HG03095 (cell line): ENCODE measurements around the gene HOATZ.
A peak's percentile ranks its signal among the peaks of the same experiment; 100 is the strongest.

Experiments used
- ATAC-seq: cut with Tn5 transposase; IDR thresholded peaks from one replicate; pipeline ENCODE4 v1.9.1; 2021; ENCODE audit warnings: moderate library complexity; ENCODE audit not compliant: unreplicated experiment

Gene HOATZ

GRCh38 chr11:111521135-111521534 lies 6.6 kb downstream of the HOATZ start:
- no peak for ATAC-seq

- no peak for ATAC-seq
Observed at GRCh38 chr11:111522426-111522825, 7.8 kb downstream of the HOATZ start.

GRCh38 chr11:111523343-111523742 lies 8.8 kb downstream of the HOATZ start:
- ATAC-seq, result no peak

- ATAC-seq, result no peak
Observed at GRCh38 chr11:111524056-111524455, 9.5 kb downstream of the HOATZ start.

- no peak for ATAC-seq
Observed at GRCh38 chr11:111525456-111525855, 10.9 kb downstream of the HOATZ start.

GRCh38 chr11:111526501-111526900 lies 11.9 kb downstream of the HOATZ start:
- no peak for ATAC-seq

GRCh38 chr11:111527279-111527678 lies 12.7 kb downstream of the HOATZ start:
- no peak for ATAC-seq

GRCh38 chr11:111528557-111528956 lies 14.0 kb downstream of the HOATZ start:
- no peak for ATAC-seq

GRCh38 chr11:111530091-111530490 lies 15.5 kb downstream of the HOATZ start:
- ATAC-seq, result no peak

- ATAC-seq, result no peak
Observed at GRCh38 chr11:111531136-111531535, 16.6 kb downstream of the HOATZ start.

- peak; percentile 89 for ATAC-seq
Observed at GRCh38 chr11:111531687-111532364, 17.2 kb downstream of the HOATZ start.

- ATAC-seq, result no peak
Observed at GRCh38 chr11:111532365-111532709, 17.8 kb downstream of the HOATZ start.

- ATAC-seq, result no peak
Observed at GRCh38 chr11:111535281-111535680, 20.7 kb downstream of the HOATZ start.

GRCh38 chr11:111537336-111537860 lies 22.8 kb downstream of the HOATZ start:
- no peak for ATAC-seq

- no peak for ATAC-seq
Observed at GRCh38 chr11:111538407-111539114, 24.0 kb downstream of the HOATZ start.

- no peak for ATAC-seq
Observed at GRCh38 chr11:111539426-111540113, 25.0 kb downstream of the HOATZ start.

- no peak for ATAC-seq
Observed at GRCh38 chr11:111540114-111540936, 25.7 kb downstream of the HOATZ start, which contains the start of gene LAYN. LAYN (plus strand) TSS chr11:111540720; CDS start chr11:111540844, 124 bp downstream.

- ATAC-seq, result no peak
Observed at GRCh38 chr11:111540937-111541253, 26.3 kb downstream of the HOATZ start.

- ATAC-seq, result no peak
Observed at GRCh38 chr11:111541254-111542061, 26.9 kb downstream of the HOATZ start.

- no peak for ATAC-seq
Observed at GRCh38 chr11:111542606-111543275, 28.2 kb downstream of the HOATZ start.
